Activated naive CD8-positive, alpha-beta T cell treated with anti-CD3 and anti-CD28 coated beads, Interleukin-2, amount 50 U/mL, for 24 hours (primary cell): ENCODE data around the gene SLC10A7.
A peak's percentile ranks its signal among the peaks of the same experiment; 100 is the strongest.
"Not testable (repeated sequence)": the region's sequence is repeated elsewhere in the genome, so short reads cannot be mapped to it uniquely, and the experiment has no call there.

Experiments
- ATAC-seq: fragments of 150-1000 bp; cut with Tn5 transposase; one replicate; pipeline ENCODE4 v1.10.0; 2021
- DNase-seq: peaks from one replicate; pipeline ENCODE4 v3.0.0; 2021
- H3K27ac Mint-ChIP-seq: one replicate; pipeline ENCODE4 v1.8.0; 2021; ENCODE audit warnings: mild to moderate bottlenecking, mixed read lengths
- H3K27me3 Mint-ChIP-seq: one replicate; pipeline ENCODE4 v1.8.0; 2021; ENCODE audit warnings: mixed read lengths
- H3K36me3 Mint-ChIP-seq: one replicate; pipeline ENCODE4 v1.8.0; 2021; ENCODE audit warnings: low read depth, mixed read lengths
- H3K4me1 Mint-ChIP-seq: one replicate; pipeline ENCODE4 v1.8.0; 2021; ENCODE audit warnings: mixed read lengths
- H3K4me3 Mint-ChIP-seq: one replicate; pipeline ENCODE4 v1.8.0; 2021; ENCODE audit warnings: mild to moderate bottlenecking, moderate library complexity, mixed read lengths
- H3K9me3 Mint-ChIP-seq: one replicate; pipeline ENCODE4 v1.8.0; 2021; ENCODE audit warnings: mixed read lengths

SLC10A7 gene

GRCh38 chr4:146382194-146382593 lies 139.5 kb downstream of the SLC10A7 start:
- peaks cover 2% of the 10 kb centered on the region for H3K36me3 Mint-ChIP-seq
- ATAC-seq = no peak
- no peaks in the 10 kb centered on the region for H3K9me3 Mint-ChIP-seq
- H3K27me3 Mint-ChIP-seq = no peaks in the 10 kb centered on the region
- H3K4me3 Mint-ChIP-seq = no peak overlapping the region
- H3K27ac Mint-ChIP-seq = no peak overlapping the region
- no peaks in the 10 kb centered on the region for H3K4me1 Mint-ChIP-seq
- no peak for DNase-seq

GRCh38 chr4:146381263-146381872 lies 140.4 kb downstream of the SLC10A7 start:
- no peak overlapping the region for H3K27ac Mint-ChIP-seq
- H3K9me3 Mint-ChIP-seq = no peaks in the 10 kb centered on the region
- peaks cover 2% of the 10 kb centered on the region for H3K36me3 Mint-ChIP-seq
- ATAC-seq = no peak
- H3K27me3 Mint-ChIP-seq = no peaks in the 10 kb centered on the region
- H3K4me1 Mint-ChIP-seq = no peaks in the 10 kb centered on the region
- no peak for DNase-seq
- H3K4me3 Mint-ChIP-seq = no peak overlapping the region

- no peak for DNase-seq
- Mint-ChIP-seq H3K27ac (no peak overlapping the region), H3K9me3 (no peaks in the 10 kb centered on the region), H3K27me3 (no peaks in the 10 kb centered on the region), H3K4me1 (no peaks in the 10 kb centered on the region), H3K36me3 (peaks cover 2% of the 10 kb centered on the region), H3K4me3 (no peak overlapping the region)
- ATAC-seq = no peak
These were observed 142.0 kb downstream of the SLC10A7 start for GRCh38 chr4:146379744-146380143.

GRCh38 chr4:146371812-146372211 lies 149.9 kb downstream of the SLC10A7 start:
- no peaks in the 10 kb centered on the region for H3K27me3 Mint-ChIP-seq
- ATAC-seq = no peak

GRCh38 chr4:146370841-146371240 lies 150.9 kb downstream of the SLC10A7 start:
- no peak overlapping the region for H3K27ac Mint-ChIP-seq
- peaks cover 4% of the 10 kb centered on the region for H3K4me1 Mint-ChIP-seq
- H3K4me3 Mint-ChIP-seq = no peak overlapping the region

More at GRCh38 chr4:146371812-146372211, 149.9 kb downstream of the SLC10A7 start:
- DNase-seq = no peak
- Mint-ChIP-seq H3K9me3 (no peaks in the 10 kb centered on the region), H3K36me3 (no peaks in the 10 kb centered on the region), H3K27ac (no peak overlapping the region), H3K4me3 (no peak overlapping the region), H3K4me1 (peaks cover 4% of the 10 kb centered on the region)

GRCh38 chr4:146369446-146369845 lies 152.3 kb downstream of the SLC10A7 start:
- Mint-ChIP-seq H3K4me3 (no peak overlapping the region), H3K4me1 (peaks cover 4% of the 10 kb centered on the region), H3K9me3 (peaks cover under 1% of the 10 kb centered on the region), H3K36me3 (no peaks in the 10 kb centered on the region), H3K27ac (no peak overlapping the region), H3K27me3 (no peaks in the 10 kb centered on the region)
- no peak for ATAC-seq
- DNase-seq = no peak

More at GRCh38 chr4:146370841-146371240, 150.9 kb downstream of the SLC10A7 start:
- DNase-seq = no peak
- Mint-ChIP-seq H3K36me3 (no peaks in the 10 kb centered on the region), H3K27me3 (no peaks in the 10 kb centered on the region), H3K9me3 (no peaks in the 10 kb centered on the region)
- no peak for ATAC-seq

- Mint-ChIP-seq H3K4me3 (no peak overlapping the region), H3K36me3 (peaks cover 5% of the 10 kb centered on the region), H3K9me3 (peaks cover 12% of the 10 kb centered on the region), H3K4me1 (peaks cover 4% of the 10 kb centered on the region), H3K27me3 (no peaks in the 10 kb centered on the region), H3K27ac (no peak overlapping the region)
- DNase-seq (no peak), ATAC-seq (no peak)
These were observed 153.5 kb downstream of the SLC10A7 start for GRCh38 chr4:146368209-146368608.

GRCh38 chr4:146367347-146367746 lies 154.4 kb downstream of the SLC10A7 start:
- peaks cover 17% of the 10 kb centered on the region for H3K9me3 Mint-ChIP-seq
- no peaks in the 10 kb centered on the region for H3K27me3 Mint-ChIP-seq
- no peak overlapping the region for H3K27ac Mint-ChIP-seq
- H3K4me3 Mint-ChIP-seq = no peak overlapping the region
- peaks cover 8% of the 10 kb centered on the region for H3K36me3 Mint-ChIP-seq
- ATAC-seq (no peak), DNase-seq (no peak)
- peaks cover 4% of the 10 kb centered on the region for H3K4me1 Mint-ChIP-seq

GRCh38 chr4:146359771-146360170 lies 162.0 kb downstream of the SLC10A7 start:
- Mint-ChIP-seq H3K4me3 (no peak overlapping the region), H3K36me3 (peaks cover 25% of the 10 kb centered on the region), H3K27ac (no peak overlapping the region), H3K27me3 (no peaks in the 10 kb centered on the region), H3K9me3 (peaks cover 31% of the 10 kb centered on the region), H3K4me1 (peaks cover 2% of the 10 kb centered on the region)
- ATAC-seq (no peak), DNase-seq (no peak)

GRCh38 chr4:146350114-146350513 lies 171.6 kb downstream of the SLC10A7 start:
- not testable (repeated sequence) for ATAC-seq, H3K27me3 Mint-ChIP-seq, H3K27ac Mint-ChIP-seq, H3K4me1 Mint-ChIP-seq, H3K36me3 Mint-ChIP-seq, DNase-seq, H3K4me3 Mint-ChIP-seq, H3K9me3 Mint-ChIP-seq

GRCh38 chr4:146349306-146349705 lies 172.4 kb downstream of the SLC10A7 start:
- H3K27me3 Mint-ChIP-seq = no peaks in the 10 kb centered on the region
- H3K9me3 Mint-ChIP-seq = no peaks in the 10 kb centered on the region
- no peak overlapping the region for H3K27ac Mint-ChIP-seq
- no peaks in the 10 kb centered on the region for H3K36me3 Mint-ChIP-seq
- DNase-seq = no peak
- no peak for ATAC-seq
- peaks cover 7% of the 10 kb centered on the region for H3K4me1 Mint-ChIP-seq
- H3K4me3 Mint-ChIP-seq = no peak overlapping the region

- no peaks in the 10 kb centered on the region for H3K36me3 Mint-ChIP-seq
- H3K27ac Mint-ChIP-seq = no peak overlapping the region
- peaks cover 10% of the 10 kb centered on the region for H3K4me1 Mint-ChIP-seq
- ATAC-seq (no peak), DNase-seq (no peak)
- H3K27me3 Mint-ChIP-seq = no peaks in the 10 kb centered on the region
- no peak overlapping the region for H3K4me3 Mint-ChIP-seq
- H3K9me3 Mint-ChIP-seq = no peaks in the 10 kb centered on the region
These were observed 173.9 kb downstream of the SLC10A7 start for GRCh38 chr4:146347822-146348221.

GRCh38 chr4:146346276-146346675 lies 175.5 kb downstream of the SLC10A7 start:
- no peak overlapping the region for H3K4me3 Mint-ChIP-seq
- no peaks in the 10 kb centered on the region for H3K9me3 Mint-ChIP-seq
- H3K4me1 Mint-ChIP-seq = peaks cover 10% of the 10 kb centered on the region
- no peak overlapping the region for H3K27ac Mint-ChIP-seq
- H3K27me3 Mint-ChIP-seq = no peaks in the 10 kb centered on the region
- no peak for DNase-seq
- ATAC-seq = no peak
- H3K36me3 Mint-ChIP-seq = no peaks in the 10 kb centered on the region

- Mint-ChIP-seq H3K9me3 (no peaks in the 10 kb centered on the region), H3K36me3 (no peaks in the 10 kb centered on the region), H3K27me3 (no peaks in the 10 kb centered on the region), H3K4me3 (no peak overlapping the region), H3K27ac (no peak overlapping the region), H3K4me1 (peaks cover 8% of the 10 kb centered on the region)
- DNase-seq (no peak), ATAC-seq (no peak)
These were observed 178.0 kb downstream of the SLC10A7 start for GRCh38 chr4:146343776-146344175.

- no peaks in the 10 kb centered on the region for H3K9me3 Mint-ChIP-seq
- H3K4me3 Mint-ChIP-seq = no peak overlapping the region
- H3K27ac Mint-ChIP-seq = no peak overlapping the region
- no peaks in the 10 kb centered on the region for H3K27me3 Mint-ChIP-seq
- H3K4me1 Mint-ChIP-seq = peaks cover 8% of the 10 kb centered on the region
- peak; percentile 49 for ATAC-seq
- H3K36me3 Mint-ChIP-seq = no peaks in the 10 kb centered on the region
- DNase-seq = no peak
These were observed 178.5 kb downstream of the SLC10A7 start for GRCh38 chr4:146343199-146343598.
